Measurements from ENCODE around the gene RBBP9. TPM values are rescaled to one million over a fixed set of nuclear protein-coding genes. Genes with fewer than 3 reads are reported as not detected.

Gene RBBP9
- total RNA-seq: 12.9 and 16.2 TPM in 2 replicates

DNA sequence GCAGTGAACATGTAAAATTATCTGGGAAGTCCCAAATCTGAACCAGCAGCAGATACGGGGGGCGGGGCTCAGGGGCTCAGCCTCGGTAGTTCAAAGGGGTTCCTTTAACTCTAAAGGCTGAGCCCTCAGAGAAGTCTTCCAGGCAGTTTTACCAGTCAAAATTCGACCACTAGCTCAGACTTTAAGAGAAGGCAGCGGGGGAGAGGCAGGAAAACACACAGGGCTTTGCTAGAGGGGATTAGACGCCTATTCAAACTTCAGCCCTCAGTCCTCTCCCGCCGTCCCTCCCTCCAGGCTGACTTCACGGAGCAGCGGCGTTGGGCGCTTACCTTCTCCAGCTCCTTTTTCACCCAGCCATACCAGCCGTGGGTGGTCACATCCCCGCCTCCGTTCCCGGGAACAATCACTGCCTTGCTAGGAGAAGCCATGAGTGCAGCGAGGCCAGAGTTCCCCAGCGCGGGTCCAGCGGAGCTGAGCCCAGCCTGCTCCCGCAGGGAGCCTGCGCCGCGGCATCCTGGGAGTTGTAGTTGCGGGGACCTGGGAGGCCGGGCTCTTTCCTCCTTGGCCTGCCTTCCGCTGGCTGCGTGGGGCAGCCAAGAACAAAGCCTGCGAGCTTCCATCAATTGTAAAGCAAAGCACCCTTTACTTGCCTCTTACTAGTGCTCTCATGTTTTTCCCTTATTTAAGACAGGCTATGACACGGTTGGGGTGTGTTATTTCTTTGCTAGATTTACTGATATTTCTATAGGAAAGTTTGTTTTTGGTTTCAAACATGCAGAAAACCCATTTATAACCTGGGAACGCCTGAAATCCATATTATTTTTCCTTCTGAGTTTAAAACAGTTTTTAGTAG lies at the start of gene RBBP9:
Gene RBBP9, minus strand, starts transcription at position 486 of the 853 bp plus-strand sequence. Its CDS starts 58 bp downstream, at position 428.

GRCh38 chr20:18507218-18508191 lies 10.5 kb upstream of the RBBP9 start, which contains the start of gene SEC23B:
Gene SEC23B, plus strand, starts transcription at chr20:18507940. Its CDS starts 2,896 bp downstream, at chr20:18510836.

DNA sequence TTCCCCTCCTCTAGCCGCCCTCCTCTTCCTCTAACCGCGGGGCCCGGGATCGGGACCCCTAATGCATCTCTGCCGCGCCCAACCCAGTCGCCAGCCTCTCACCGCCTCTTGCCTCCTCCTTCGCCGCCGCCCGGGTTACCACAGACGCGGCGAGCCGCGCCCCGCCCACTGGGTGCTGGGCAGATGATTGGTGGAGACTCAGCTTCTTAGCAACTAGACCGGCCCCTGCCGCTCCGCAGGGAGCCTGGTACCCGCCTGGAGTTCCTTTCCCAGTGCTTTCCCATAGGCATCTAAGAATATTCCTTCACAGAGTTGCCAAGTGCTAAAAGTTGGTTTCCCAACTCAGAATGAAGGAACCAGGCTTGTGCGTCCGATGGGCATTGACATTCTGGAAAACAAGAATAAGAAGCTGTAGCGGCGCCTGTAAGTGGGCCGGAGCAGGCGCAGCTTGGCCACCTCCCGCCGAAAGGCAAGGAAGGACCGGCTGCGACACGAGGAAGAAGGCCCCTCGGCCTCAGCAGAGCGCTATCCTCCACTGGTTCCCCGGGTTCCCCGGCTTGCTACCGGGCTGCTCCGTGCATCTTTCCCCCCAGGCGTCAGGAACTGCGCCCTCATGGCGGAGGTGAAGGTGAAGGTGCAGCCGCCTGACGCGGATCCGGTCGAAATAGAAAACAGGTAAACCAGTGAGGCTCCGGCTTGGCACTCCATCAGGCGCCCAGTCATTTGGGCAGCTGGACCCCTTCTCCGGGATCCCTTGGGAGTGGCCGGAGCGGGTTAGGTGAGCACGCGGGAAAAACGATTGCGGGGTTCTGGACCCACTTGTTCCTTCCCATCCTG lies 29.9 kb downstream of the RBBP9 start, which contains the start of the genes DZANK1 and POLR3F:
Gene DZANK1, minus strand, starts transcription at position 137 of the 837 bp plus-strand sequence. CDS start 1,672 bp downstream, outside the sequence.
Gene POLR3F, plus strand, starts transcription at position 497 of the 837 bp plus-strand sequence. Its CDS starts 117 bp downstream, at position 614.

Other genes starting within 250 kb of the RBBP9 start
- 21.7 and 23.0 TPM in 2 replicates for gene ZNF133, start 208.7 kb downstream of the RBBP9 start, total RNA-seq
- 1.1 and 1.7 TPM in 2 replicates for gene DZANK1, start 30.2 kb downstream of the RBBP9 start, total RNA-seq
- gene POLR3F, start 29.8 kb downstream of the RBBP9 start, total RNA-seq: 11.6 and 12.1 TPM in 2 replicates
- 56.9 and 67.4 TPM in 2 replicates for gene SEC23B, start 10.7 kb upstream of the RBBP9 start, total RNA-seq
- 39.2 and 39.3 TPM in 2 replicates for gene SMIM26, start 70.2 kb upstream of the RBBP9 start, total RNA-seq
- 40.1 and 48.6 TPM in 2 replicates for gene DTD1, start 90.8 kb upstream of the RBBP9 start, total RNA-seq